H9 (cell line): ENCODE data around the gene PIP4P1. TPM values are rescaled to one million over a fixed set of nuclear protein-coding genes. Genes with fewer than 3 reads are reported as not detected.

ENCODE experiments used
- DNase-seq: peaks from one replicate; pipeline ENCODE4 v3.0.0-alpha.2; 2017
- H2AFZ ChIP-seq: one replicate; pipeline ENCODE4 v1.6.1; 2013; ENCODE audit warnings: mild to moderate bottlenecking, low read length, control low read depth, moderate library complexity
- H2AK5ac ChIP-seq: 2 replicates; pipeline ENCODE4 v1.6.1; 2013; ENCODE audit warnings: low read length, control low read depth, mixed read lengths; ENCODE audit not compliant: insufficient read length
- H2BK120ac ChIP-seq: one replicate; pipeline ENCODE4 v1.6.1; 2013; ENCODE audit warnings: low read depth, mild to moderate bottlenecking, low read length, control low read depth, inconsistent platforms; ENCODE audit not compliant: poor library complexity, severe bottlenecking
- H2BK12ac ChIP-seq: 2 replicates; pipeline ENCODE4 v1.6.1; 2013; ENCODE audit warnings: low read length, control low read depth, mixed read lengths, low read depth; ENCODE audit not compliant: insufficient read length
- H2BK15ac ChIP-seq: 2 replicates; pipeline ENCODE4 v1.6.1; 2013; ENCODE audit warnings: low read depth, low read length, control low read depth
- H2BK20ac ChIP-seq: one replicate; pipeline ENCODE4 v1.6.1; 2013; ENCODE audit warnings: low read depth, mild to moderate bottlenecking, low read length, control low read depth, inconsistent platforms; ENCODE audit not compliant: poor library complexity, severe bottlenecking
- H2BK5ac ChIP-seq: 2 replicates; pipeline ENCODE4 v1.6.1; 2013; ENCODE audit warnings: low read length, control low read depth, mixed read lengths; ENCODE audit not compliant: insufficient read length
- H3K14ac ChIP-seq: 2 replicates; pipeline ENCODE4 v1.6.1; 2013; ENCODE audit warnings: low read length, control low read depth; ENCODE audit not compliant: insufficient read depth
- H3K18ac ChIP-seq: 2 replicates; pipeline ENCODE4 v1.6.1; 2013; ENCODE audit warnings: low read depth, mild to moderate bottlenecking, mixed read lengths, low read length, control low read depth; ENCODE audit not compliant: insufficient read length
- H3K23ac ChIP-seq: 2 replicates; pipeline ENCODE4 v1.6.1; 2013; ENCODE audit warnings: low read length, control low read depth, mixed read lengths, low read depth; ENCODE audit not compliant: insufficient read length
- H3K23me2 ChIP-seq: 2 replicates; pipeline ENCODE4 v1.6.1; 2013; ENCODE audit warnings: low read depth, mild to moderate bottlenecking, mixed read lengths, low read length, control low read depth; ENCODE audit not compliant: insufficient read length, poor library complexity, severe bottlenecking
- H3K27ac ChIP-seq: 2 replicates; pipeline ENCODE4 v1.5.1; 2013; ENCODE audit warnings: low read length, control low read depth, mixed read lengths, low read depth; ENCODE audit not compliant: insufficient read length
- H3K27me3 ChIP-seq: 2 replicates; pipeline ENCODE4 v1.6.1; 2013; ENCODE audit warnings: low read length, control low read depth, inconsistent platforms; ENCODE audit not compliant: insufficient read depth
- H3K4ac ChIP-seq: 2 replicates; pipeline ENCODE4 v1.6.1; 2013; ENCODE audit warnings: low read depth, mild to moderate bottlenecking, control low read depth, inconsistent platforms, low read length, moderate library complexity
- H3K4me1 ChIP-seq: 2 replicates; pipeline ENCODE4 v1.6.1; 2013; ENCODE audit warnings: low read length, control low read depth, inconsistent platforms; ENCODE audit not compliant: insufficient read depth
- H3K4me2 ChIP-seq: 2 replicates; pipeline ENCODE4 v1.6.1; 2013; ENCODE audit warnings: low read length, control low read depth, mixed read lengths; ENCODE audit not compliant: insufficient read length, insufficient read depth
- H3K56ac ChIP-seq: 2 replicates; pipeline ENCODE4 v1.6.1; 2013; ENCODE audit warnings: low read depth, mild to moderate bottlenecking, mixed read lengths, low read length, control low read depth; ENCODE audit not compliant: insufficient read length
- H3K79me1 ChIP-seq: 2 replicates; pipeline ENCODE4 v1.6.1; 2013; ENCODE audit warnings: low read depth, mild to moderate bottlenecking, moderate library complexity, low read length, control low read depth, inconsistent platforms; ENCODE audit not compliant: insufficient read depth, poor library complexity, severe bottlenecking
- H3K79me2 ChIP-seq: 2 replicates; pipeline ENCODE4 v1.6.1; 2013; ENCODE audit warnings: low read length, control low read depth, inconsistent platforms; ENCODE audit not compliant: insufficient read depth
- H3K9ac ChIP-seq: 2 replicates; pipeline ENCODE4 v1.6.1; 2013; ENCODE audit warnings: low read length, control low read depth, mixed read lengths; ENCODE audit not compliant: insufficient read length; ENCODE audit errors: extremely low read depth
- H3K9me3 ChIP-seq: one replicate; pipeline ENCODE4 v1.6.1; 2013; ENCODE audit warnings: low read depth, low read length, inconsistent platforms; ENCODE audit not compliant: control insufficient read depth
- H3T11ph ChIP-seq: one replicate; pipeline ENCODE4 v1.6.1; 2013; ENCODE audit warnings: mild to moderate bottlenecking, low read length, control low read depth, inconsistent platforms
- H4K20me1 ChIP-seq: one replicate; pipeline ENCODE4 v1.6.1; 2013; ENCODE audit not compliant: control insufficient read depth, insufficient read length, insufficient read depth
- H4K5ac ChIP-seq: 2 replicates; pipeline ENCODE4 v1.6.1; 2013; ENCODE audit warnings: low read depth, mild to moderate bottlenecking, mixed read lengths, low read length, control low read depth; ENCODE audit not compliant: insufficient read length
- H4K8ac ChIP-seq: replicated peaks from 2 replicates; pipeline ENCODE4 v1.6.1; 2013; ENCODE audit warnings: low read length, control low read depth, mixed read lengths, low read depth; ENCODE audit not compliant: insufficient read length
- H4K91ac ChIP-seq: 2 replicates; pipeline ENCODE4 v1.6.1; 2013; ENCODE audit warnings: low read depth, mild to moderate bottlenecking, moderate library complexity, mixed read lengths, low read length, control low read depth; ENCODE audit not compliant: insufficient read length
- H3K27ac Mint-ChIP-seq, 3 experiments: 2 replicates in 2 of 3; 3 replicates in 1 of 3; pipeline ENCODE4 v1.8.0; 2020 to 2021; ENCODE audit warnings: mixed read lengths in 3 of 3, mild to moderate bottlenecking in 1 of 3, moderate library complexity in 1 of 3
- H3K27me3 Mint-ChIP-seq: 2 replicates; pipeline ENCODE4 v1.8.0; 2021; ENCODE audit warnings: low read depth, mild to moderate bottlenecking, moderate library complexity, mixed read lengths
- H3K36me3 Mint-ChIP-seq, 3 experiments: 2 replicates in 2 of 3; 3 replicates in 1 of 3; pipeline ENCODE4 v1.8.0; 2020 to 2021; ENCODE audit warnings: low read depth in 3 of 3, mixed read lengths in 3 of 3; ENCODE audit not compliant: insufficient read depth in 1 of 3
- H3K4me1 Mint-ChIP-seq, 2 experiments: 2 replicates each; pipeline ENCODE4 v1.8.0; 2020; ENCODE audit warnings: mixed read lengths in 2 of 2
- H3K4me3 Mint-ChIP-seq, 2 experiments: 2 replicates in 1 of 2; 3 replicates in 1 of 2; pipeline ENCODE4 v1.8.0; 2020 to 2021; ENCODE audit warnings: mild to moderate bottlenecking in 2 of 2, mixed read lengths in 2 of 2, moderate library complexity in 1 of 2
- H3K9me3 Mint-ChIP-seq, 2 experiments: 2 replicates in 1 of 2; 3 replicates in 1 of 2; pipeline ENCODE4 v1.8.0; 2020; ENCODE audit warnings: mild to moderate bottlenecking in 2 of 2, mixed read lengths in 2 of 2, moderate library complexity in 1 of 2
- WGBS: extraction: QIAGEN DNeasy Blood & Tissue Kit; methylation state at CpG from one replicate; pipeline ENCODE4 v1.1.7; 2013; ENCODE audit warnings: missing lambda C conversion rate, low lambda C conversion rate, mixed read lengths; ENCODE audit not compliant: insufficient read length; ENCODE audit errors: extremely low coverage; 5-methylcytosine and 5-hydroxymethylcytosine counted together
- total RNA-seq: library from RNA; stranded (reverse); gene quantifications from 2 replicates; pipeline ENCODE4 v1.2.1, GENCODE V29; 2021
- TF ChIP-seq, protein P1 (sequence below): fragments of 200-600 bp; sonication (generic); conservative IDR thresholded peaks from 3 replicates; pipeline ENCODE4 v1.8.0; 2021; ENCODE audit warnings: antibody characterized with exemption, mild to moderate bottlenecking

Gene PIP4P1
- total RNA-seq, 1 experiment from 2014 or later = 41.6 TPM

DNA sequence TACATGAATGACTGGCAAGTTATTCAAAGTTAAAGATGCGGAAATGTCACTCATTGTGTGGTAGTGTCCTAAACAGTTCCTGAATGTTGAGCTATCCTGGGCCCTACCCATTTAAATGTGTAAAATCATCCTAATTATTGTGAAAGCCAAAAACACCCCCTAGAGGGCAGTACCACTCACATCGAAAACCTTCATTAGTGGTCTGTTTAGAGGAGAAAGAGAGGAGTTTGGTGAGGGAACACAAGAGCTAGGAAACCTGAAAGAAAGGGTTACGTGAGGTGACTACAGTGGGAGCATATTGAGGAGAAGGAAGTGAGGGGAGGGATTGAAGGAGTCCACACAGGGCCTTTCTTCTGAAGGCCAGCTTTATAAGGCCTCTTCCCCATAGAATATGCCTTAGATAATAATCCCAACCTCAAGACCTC lies 45.4 kb downstream of the PIP4P1 start:
- Histone ChIP-seq H3K27me3 (no peaks in the 10 kb centered on the region), H3K4ac (no peak overlapping the region), H4K20me1 (no peaks in the 10 kb centered on the region), H2BK120ac (no peak overlapping the region), H3K79me1 (no peaks in the 10 kb centered on the region), H3K79me2 (no peaks in the 10 kb centered on the region), H3K23me2 (peaks cover 4% of the 10 kb centered on the region), H2BK15ac (no peak overlapping the region), H3K14ac (no peak overlapping the region), H4K5ac (no peak overlapping the region), H2AK5ac (no peak overlapping the region), H3K9ac (no peak overlapping the region), H3K9me3 (no peaks in the 10 kb centered on the region), H3K56ac (no peak overlapping the region), H4K8ac (no peak overlapping the region), H2BK20ac (no peak overlapping the region), H3K23ac (no peak overlapping the region), H2BK5ac (no peak overlapping the region), H3K27ac (no peak overlapping the region), H4K91ac (no peak overlapping the region), H3K18ac (no peak overlapping the region), H3K4me2 (no peak overlapping the region), H2BK12ac (no peak overlapping the region), H2AFZ (no peak overlapping the region), H3T11ph (no peak overlapping the region), H3K4me1 (no peaks in the 10 kb centered on the region)
- no CpG with 5 or more reads among the region's 3 CpGs for WGBS
- Mint-ChIP-seq H3K36me3 (no peaks in the 10 kb centered on the region), H3K4me1 (peaks cover 21 to 24% of the 10 kb centered on the region in 2 experiments), H3K27me3 (no peaks in the 10 kb centered on the region), H3K27ac (no peak overlapping the region), H3K4me3 (peak overlapping the region in 1 of 2 experiments; percentile 1; a peak in 1 of 5 replicates), H3K9me3 (no peaks in the 10 kb centered on the region)
- no peak for DNase-seq
- TF ChIP-seq, protein P1, sequence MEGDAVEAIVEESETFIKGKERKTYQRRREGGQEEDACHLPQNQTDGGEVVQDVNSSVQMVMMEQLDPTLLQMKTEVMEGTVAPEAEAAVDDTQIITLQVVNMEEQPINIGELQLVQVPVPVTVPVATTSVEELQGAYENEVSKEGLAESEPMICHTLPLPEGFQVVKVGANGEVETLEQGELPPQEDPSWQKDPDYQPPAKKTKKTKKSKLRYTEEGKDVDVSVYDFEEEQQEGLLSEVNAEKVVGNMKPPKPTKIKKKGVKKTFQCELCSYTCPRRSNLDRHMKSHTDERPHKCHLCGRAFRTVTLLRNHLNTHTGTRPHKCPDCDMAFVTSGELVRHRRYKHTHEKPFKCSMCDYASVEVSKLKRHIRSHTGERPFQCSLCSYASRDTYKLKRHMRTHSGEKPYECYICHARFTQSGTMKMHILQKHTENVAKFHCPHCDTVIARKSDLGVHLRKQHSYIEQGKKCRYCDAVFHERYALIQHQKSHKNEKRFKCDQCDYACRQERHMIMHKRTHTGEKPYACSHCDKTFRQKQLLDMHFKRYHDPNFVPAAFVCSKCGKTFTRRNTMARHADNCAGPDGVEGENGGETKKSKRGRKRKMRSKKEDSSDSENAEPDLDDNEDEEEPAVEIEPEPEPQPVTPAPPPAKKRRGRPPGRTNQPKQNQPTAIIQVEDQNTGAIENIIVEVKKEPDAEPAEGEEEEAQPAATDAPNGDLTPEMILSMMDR = peak; percentile 77
